DMS79 treated with DMSO at 0.1 percent for 48 hours (cell line): ENCODE measurements around the gene TXN2.
"Not testable (repeated sequence)": the region's sequence is repeated elsewhere in the genome, so short reads cannot be mapped to it uniquely, and the experiment has no call there.

ENCODE experiments used
- DNase-seq: peaks from one replicate; lab custom pipeline; 2025; lab: John Stamatoyannopoulos, UW

The TXN2 gene

GRCh38 chr22:36455571-36456463 is 25.6 kb downstream of the TXN2 start:
- peak; percentile 27 for DNase-seq

GRCh38 chr22:36454916-36455570 is 26.4 kb downstream of the TXN2 start:
- DNase-seq = peak; percentile 78

- DNase-seq = no peak
Measured at GRCh38 chr22:36453855-36454378, 27.5 kb downstream of the TXN2 start.

- not testable (repeated sequence) for DNase-seq
Measured at GRCh38 chr22:36452978-36453607, 28.3 kb downstream of the TXN2 start.

- DNase-seq = no peak
Measured at GRCh38 chr22:36452250-36452977, 29.0 kb downstream of the TXN2 start.

GRCh38 chr22:36450923-36451322 is 30.5 kb downstream of the TXN2 start:
- DNase-seq = not testable (repeated sequence)

- DNase-seq = no peak
Measured at GRCh38 chr22:36449596-36450175, 31.8 kb downstream of the TXN2 start.

- DNase-seq = no peak
Measured at GRCh38 chr22:36447632-36448031, 33.8 kb downstream of the TXN2 start.

- DNase-seq = no peak
Measured at GRCh38 chr22:36445158-36445668, 36.2 kb downstream of the TXN2 start.

- peak; percentile 34 for DNase-seq
Measured at GRCh38 chr22:36443198-36443770, 38.2 kb downstream of the TXN2 start.

GRCh38 chr22:36442506-36443197 is 38.8 kb downstream of the TXN2 start:
- DNase-seq = peak; percentile 26

GRCh38 chr22:36440429-36441002 is 40.9 kb downstream of the TXN2 start:
- DNase-seq = no peak

GRCh38 chr22:36439481-36440271 is 41.8 kb downstream of the TXN2 start:
- DNase-seq = no peak

GRCh38 chr22:36435516-36436415 is 45.7 kb downstream of the TXN2 start:
- peak; percentile 61 for DNase-seq

- DNase-seq = peak; percentile 81
Measured at GRCh38 chr22:36433318-36434231, 47.9 kb downstream of the TXN2 start.

GRCh38 chr22:36432592-36433317 is 48.7 kb downstream of the TXN2 start:
- peak; percentile 12 for DNase-seq
